Measurements from ENCODE around the gene SLC25A12. TPM values are rescaled to one million over a fixed set of nuclear protein-coding genes. Genes with fewer than 3 reads are reported as not detected.
"Not testable (repeated sequence)": the region's sequence is repeated elsewhere in the genome, so short reads cannot be mapped to it uniquely, and the experiment has no call there.

SLC25A12 gene
- total RNA-seq, 1 experiment from 2014 or later, result 28.8 TPM

DNA sequence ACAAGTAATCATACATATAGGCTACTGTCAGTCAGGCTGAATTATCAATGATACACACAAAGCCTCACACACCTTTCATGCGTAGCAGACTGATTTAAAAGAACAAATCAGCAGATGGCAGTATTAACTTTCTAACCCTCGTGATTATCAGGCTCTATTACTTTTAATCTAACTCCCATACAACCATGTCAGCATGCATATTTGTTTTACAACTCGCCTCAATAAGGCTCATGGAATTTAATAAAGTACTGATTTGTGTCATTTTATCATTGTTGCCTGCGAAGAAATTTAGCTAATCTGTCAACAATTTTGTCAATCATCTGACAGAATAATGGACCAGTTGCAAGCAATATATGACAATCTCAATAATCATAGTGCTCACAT is 82.8 kb downstream of the SLC25A12 start:
- no TSS peak for BruUV-seq (replicated peaks)
- TF ChIP-seq CTCF (conservative IDR thresholded peaks at IDR 0.05) (peak; percentile 70), EZH2 (IDR thresholded peaks at IDR 0.05; ENCODE audit: low read depth) (no peak)

GRCh38 chr2:171810422-171811244 is 83.4 kb downstream of the SLC25A12 start:
- ChIA-PET POLR2A (ENCODE audit: unreplicated experiment) (no interaction called here), CTCF (interaction anchor here (0.6 to 1.5 kb wide), 3 partner anchors 284 to 527 kb away, joined by 3 to 6 read pairs (median 4); no protein-coding TSS in a partner anchor)
- no peaks in the 10 kb centered on the region for H3K79me2 ChIP-seq (ENCODE audit: low read depth)
- peaks cover 20% of the 10 kb centered on the region; the same call in 1 of the 2 replicates for H3F3A ChIP-seq (ENCODE audit: insufficient read depth, low read depth)
- BruUV-seq (replicated peaks), result no TSS peak
- H2AFZ ChIP-seq, result no peak overlapping the region
- H4K20me1 ChIP-seq (ENCODE audit: insufficient read depth), result 0 out of 2 replicates have a peak, but pooled peaks cover 6% of the 10 kb centered on the region
- no peak overlapping the region for H3K27ac ChIP-seq
- peaks cover 19% of the 10 kb centered on the region for H3K4me1 ChIP-seq (replicated peaks; ENCODE audit: insufficient read depth)
- TF ChIP-seq EZH2 (IDR thresholded peaks at IDR 0.05; ENCODE audit: low read depth) (no peak), CTCF (conservative IDR thresholded peaks at IDR 0.05) (no peak)
- H3K27me3 ChIP-seq (ENCODE audit: insufficient read depth, low read depth), result no peaks in the 10 kb centered on the region
- intact Hi-C loops (cut with micrococcal nuclease; ENCODE audit: unreplicated experiment), result loop anchor here (1.0 to 5.0 kb wide), 7 partner anchors 112 to 672 kb away; partner anchors contain the start of gene HAT1
- H3K36me3 ChIP-seq (ENCODE audit: low read depth), result peaks cover 11% of the 10 kb centered on the region
- no peak for DNase-seq
- H3K9me2 ChIP-seq (ENCODE audit: insufficient read depth), result no peaks in the 10 kb centered on the region
- H3K4me2 ChIP-seq, result no peak overlapping the region
- no peak overlapping the region for H3K4me3 ChIP-seq
- H3K9me3 ChIP-seq (ENCODE audit: insufficient read depth, low read depth), result no peaks in the 10 kb centered on the region

More for the DNA sequence above, 82.8 kb downstream of the SLC25A12 start:
- Histone ChIP-seq H3K27ac (no peak overlapping the region), H4K20me1 (ENCODE audit: insufficient read depth) (0 out of 2 replicates have a peak, but pooled peaks cover 6% of the 10 kb centered on the region), H3K36me3 (ENCODE audit: low read depth) (peaks cover 9% of the 10 kb centered on the region; the same call in 1 of the 2 replicates), H2AFZ (no peak overlapping the region), H3K27me3 (ENCODE audit: insufficient read depth, low read depth) (no peaks in the 10 kb centered on the region), H3F3A (ENCODE audit: insufficient read depth, low read depth) (peaks cover 20% of the 10 kb centered on the region; the same call in 1 of the 2 replicates), H3K79me2 (ENCODE audit: low read depth) (no peaks in the 10 kb centered on the region), H3K4me3 (no peak overlapping the region), H3K4me1 (replicated peaks; ENCODE audit: insufficient read depth) (peaks cover 19% of the 10 kb centered on the region), H3K9me2 (ENCODE audit: insufficient read depth) (no peaks in the 10 kb centered on the region), H3K9me3 (ENCODE audit: insufficient read depth, low read depth) (no peaks in the 10 kb centered on the region), H3K4me2 (no peak overlapping the region)
- ChIA-PET POLR2A (ENCODE audit: unreplicated experiment) (no interaction called here), CTCF (interaction anchor here (1.0 to 1.5 kb wide), 2 partner anchors 283 to 316 kb away, joined by 4 to 6 read pairs; no protein-coding TSS in a partner anchor)
- intact Hi-C loops (cut with micrococcal nuclease; ENCODE audit: unreplicated experiment), result loop anchor here (1.0 to 5.0 kb wide), 7 partner anchors 111 to 671 kb away; partner anchors contain the start of gene HAT1
- peak in 1 of 2 experiments; percentile 55 for DNase-seq

- POLR2A ChIA-PET (ENCODE audit: unreplicated experiment); H3K9me3 ChIP-seq (ENCODE audit: insufficient read depth, low read depth); CTCF ChIA-PET; H4K20me1 ChIP-seq (ENCODE audit: insufficient read depth); H3K79me2 ChIP-seq (ENCODE audit: low read depth); H3K4me3 ChIP-seq; H3K27me3 ChIP-seq (ENCODE audit: insufficient read depth, low read depth); DNase-seq; intact Hi-C loops (cut with micrococcal nuclease; ENCODE audit: unreplicated experiment); H2AFZ ChIP-seq; H3K27ac ChIP-seq; H3K9me2 ChIP-seq (ENCODE audit: insufficient read depth); BruUV-seq (replicated peaks); H3K4me2 ChIP-seq: not testable (repeated sequence)
- Histone ChIP-seq H3K4me1 (replicated peaks; ENCODE audit: insufficient read depth) (peaks cover 19% of the 10 kb centered on the region), H3K36me3 (ENCODE audit: low read depth) (peaks cover 13% of the 10 kb centered on the region), H3F3A (ENCODE audit: insufficient read depth, low read depth) (peaks cover 14% of the 10 kb centered on the region; the same call in 1 of the 2 replicates)
Measured at GRCh38 chr2:171808885-171809284, 85.2 kb downstream of the SLC25A12 start.

All from PC-9 (cell line).